Brain microvascular endothelial cell (primary cell): Measurements from ENCODE around the gene SHBG.

ENCODE experiments used
- DNase-seq: peaks from one replicate; pipeline ENCODE4 v3.0.0-alpha.2; 2020
- H3K27ac ChIP-seq: fragments of 250-450 bp; sonication (Bioruptor Pico); 2 replicates; pipeline ENCODE4 v1.5.1; 2020; ENCODE audit warnings: mild to moderate bottlenecking, moderate library complexity
- H3K27me3 ChIP-seq: fragments of 250-450 bp; sonication (Bioruptor Pico); replicated peaks from 2 replicates; pipeline ENCODE4 v1.5.1; 2020; ENCODE audit warnings: mild to moderate bottlenecking
- H3K36me3 ChIP-seq: fragments of 250-450 bp; sonication (Bioruptor Pico); replicated peaks from 2 replicates; pipeline ENCODE4 v1.5.1; 2020; ENCODE audit warnings: mild to moderate bottlenecking
- H3K4me3 ChIP-seq: 2 replicates; pipeline ENCODE4 v1.5.1; 2011; ENCODE audit warnings: low read depth, mild to moderate bottlenecking, control low read depth, low read length, moderate library complexity
- CTCF ChIP-seq: IDR thresholded peaks from 2 replicates; pipeline ENCODE4 v1.5.1; 2011; ENCODE audit warnings: low read depth, mild to moderate bottlenecking, moderate library complexity, low read length, control low read depth, inconsistent platforms; ENCODE audit errors: missing control alignments
- in situ Hi-C: cut with HindIII; loops from 2 replicates; pipeline ENCODE4 v1.10.0; 2017; ENCODE audit warnings: low sequenced_read_pairs, low pct_ligation_motif_present

Gene SHBG

GRCh38 chr17:7586673-7587419 is 43.1 kb upstream of the SHBG start:
- peak overlapping the region; percentile 23 for H3K27ac ChIP-seq
- TF ChIP-seq CTCF: peak; percentile 49
- no peak overlapping the region for H3K4me3 ChIP-seq
- H3K27me3 ChIP-seq: no peaks in the 10 kb centered on the region
- in situ Hi-C loops: no loop called here
- no peak for DNase-seq
- peaks cover 21% of the 10 kb centered on the region for H3K36me3 ChIP-seq

GRCh38 chr17:7587420-7588151 is 42.3 kb upstream of the SHBG start:
- DNase-seq: peak; percentile 95

GRCh38 chr17:7588553-7589203 is 41.3 kb upstream of the SHBG start:
- H3K36me3 ChIP-seq: peaks cover 39% of the 10 kb centered on the region
- peak overlapping the region; percentile 9 for H3K4me3 ChIP-seq
- H3K27ac ChIP-seq: peak overlapping the region; percentile 65
- no peak for TF ChIP-seq CTCF
- H3K27me3 ChIP-seq: no peaks in the 10 kb centered on the region
- no peak for DNase-seq
- in situ Hi-C loops: no loop called here

More at GRCh38 chr17:7587420-7588151, 42.3 kb upstream of the SHBG start:
- Histone ChIP-seq H3K4me3 (peak overlapping the region; percentile 12), H3K27ac (peak overlapping the region; percentile 65), H3K36me3 (peaks cover 28% of the 10 kb centered on the region), H3K27me3 (no peaks in the 10 kb centered on the region)
- peak; percentile 47 for TF ChIP-seq CTCF
- in situ Hi-C loops: no loop called here

- TF ChIP-seq CTCF: peak; percentile 91
- H3K27ac ChIP-seq: no peak overlapping the region
Measured at GRCh38 chr17:7589204-7589868, 40.6 kb upstream of the SHBG start.

GRCh38 chr17:7589891-7590691 is 39.8 kb upstream of the SHBG start, which contains the start of gene SOX15:
Gene SOX15, minus strand, starts transcription at chr17:7590094. Its CDS starts 418 bp downstream, at chr17:7589676.
- no peak for DNase-seq
- H3K36me3 ChIP-seq: peaks cover 53% of the 10 kb centered on the region
- H3K27ac ChIP-seq: peak within 1 kb of the TSS; percentile 57
- H3K27me3 ChIP-seq: no peaks in the 10 kb centered on the region
- in situ Hi-C loops: no loop called here
- H3K4me3 ChIP-seq: peak within 1 kb of the TSS; percentile 9
- no peak for TF ChIP-seq CTCF

More at GRCh38 chr17:7589204-7589868, 40.6 kb upstream of the SHBG start:
- in situ Hi-C loops: no loop called here
- peak; percentile 77 for DNase-seq
- peak overlapping the region; percentile 9 for H3K4me3 ChIP-seq
- H3K36me3 ChIP-seq: peaks cover 45% of the 10 kb centered on the region
- H3K27me3 ChIP-seq: no peaks in the 10 kb centered on the region
